Hematopoietic multipotent progenitor cell treated with erythropoietin and hydrocortisone succinate and interleukin-3 and kit ligand, for 15 days (in vitro differentiated cells): ENCODE results near the gene PLCB1.
"Not testable (repeated sequence)": the region's sequence is repeated elsewhere in the genome, so short reads cannot be mapped to it uniquely, and the experiment has no call there.

ENCODE experiments used
- DNase-seq: peaks from one replicate; pipeline ENCODE4 v3.0.0-alpha.2; 2015; ENCODE audit warnings: low spot score

PLCB1 gene

DNA sequence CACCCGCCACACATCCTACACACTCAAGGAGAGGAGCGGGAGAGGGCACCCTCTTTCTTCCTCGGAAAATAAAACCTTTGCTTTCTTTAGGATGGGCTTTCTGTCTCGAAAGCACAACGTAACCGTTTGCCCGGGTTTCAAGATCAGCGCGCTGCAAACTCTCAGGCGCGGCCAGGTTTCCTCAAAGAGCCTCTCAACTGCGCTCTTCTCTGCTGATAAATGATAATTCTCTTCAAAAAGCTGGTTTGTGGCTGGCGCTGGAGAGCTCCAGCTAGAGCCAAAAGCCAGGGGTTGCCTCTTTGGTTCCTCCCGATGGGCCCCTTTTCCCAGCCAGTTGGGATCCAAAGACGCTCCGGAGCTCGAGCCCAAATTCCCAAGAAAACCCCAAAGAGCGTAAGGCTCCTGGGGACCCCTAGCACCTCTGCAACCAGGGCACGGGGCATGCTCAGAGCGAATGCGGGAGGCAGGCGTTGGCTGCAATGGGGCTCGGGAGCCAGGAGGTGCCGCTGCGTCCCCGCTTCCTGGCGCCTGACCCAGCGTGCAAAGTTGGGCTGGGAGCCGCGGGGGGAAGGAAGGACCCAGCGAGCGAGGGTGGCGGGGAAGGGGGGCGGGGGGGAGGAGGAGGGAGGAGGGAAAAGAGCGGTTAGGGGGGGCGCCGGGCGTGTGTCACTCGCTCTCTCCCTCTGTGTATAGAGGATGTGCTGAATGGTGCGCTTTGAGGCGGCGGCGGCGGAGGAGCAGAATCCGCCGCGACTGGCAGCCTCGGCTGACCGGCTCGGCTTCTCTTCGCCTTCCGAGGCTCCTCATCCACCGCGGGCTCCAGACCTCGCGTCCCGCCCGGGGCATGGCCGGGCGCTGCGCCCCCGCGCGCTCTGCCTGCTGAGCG is at the start of gene PLCB1:
Gene PLCB1, plus strand, starts transcription at position 669 of the 886 bp plus-strand sequence. CDS start 386 bp downstream, outside the sequence.
- no peak for DNase-seq

DNA sequence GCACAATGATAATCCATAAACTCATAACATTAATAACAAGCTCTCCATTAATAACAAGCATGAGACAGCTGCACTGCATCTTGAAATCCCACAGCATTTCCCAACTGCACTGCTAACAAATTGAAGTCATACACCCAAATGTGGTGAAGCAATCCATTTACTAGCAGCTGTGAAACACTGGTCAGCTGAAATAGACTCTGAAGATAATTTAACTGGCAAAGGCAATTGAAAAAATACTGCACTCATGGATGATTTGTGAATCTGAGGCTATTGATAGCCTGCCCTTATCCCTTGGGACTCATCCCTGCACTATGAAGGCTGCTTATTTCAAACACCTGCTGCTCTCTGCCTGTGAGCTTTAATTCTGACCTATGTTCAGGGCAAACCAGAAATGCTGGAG is 49.1 kb upstream of the PLCB1 start:
- no peak for DNase-seq

DNA sequence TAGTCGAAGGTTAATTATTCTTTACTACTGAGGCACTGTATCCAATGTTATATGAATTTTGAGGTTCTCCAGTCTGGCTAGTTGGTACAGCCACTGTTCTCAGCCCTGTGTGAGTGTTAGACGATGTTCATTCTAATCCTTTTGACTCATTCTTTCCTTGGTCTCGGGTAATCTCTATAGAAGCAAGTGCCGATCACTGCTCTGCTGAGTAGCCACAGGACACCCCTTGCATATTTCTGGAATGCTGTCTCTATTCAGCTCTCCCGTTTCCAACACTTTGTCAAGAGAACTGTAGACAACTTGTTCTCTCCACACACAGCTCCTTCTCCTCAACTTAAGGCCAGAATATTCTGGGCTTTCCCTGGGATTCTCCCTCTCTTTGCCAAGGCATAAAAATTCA is 42.4 kb upstream of the PLCB1 start:
- DNase-seq: no peak

DNA sequence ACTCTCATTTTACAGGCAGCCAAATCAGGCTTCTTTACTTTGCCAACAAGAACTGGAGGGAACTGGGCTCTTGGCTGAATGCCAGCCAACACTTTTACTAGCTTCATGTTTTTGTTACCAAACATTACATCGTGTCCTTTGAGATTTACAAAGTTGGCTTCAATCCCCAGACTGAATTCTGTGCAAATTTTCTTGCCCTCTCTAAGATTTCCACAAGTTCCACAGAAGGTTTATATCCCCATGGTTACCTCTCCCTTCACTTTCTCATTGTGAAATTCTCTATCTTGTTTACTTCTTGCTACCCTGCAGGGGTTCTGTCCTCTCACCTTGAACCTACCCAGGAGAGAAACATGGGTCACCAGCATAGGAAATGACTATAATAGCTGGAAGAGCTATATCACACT is 37.6 kb upstream of the PLCB1 start:
- no peak for DNase-seq

DNA sequence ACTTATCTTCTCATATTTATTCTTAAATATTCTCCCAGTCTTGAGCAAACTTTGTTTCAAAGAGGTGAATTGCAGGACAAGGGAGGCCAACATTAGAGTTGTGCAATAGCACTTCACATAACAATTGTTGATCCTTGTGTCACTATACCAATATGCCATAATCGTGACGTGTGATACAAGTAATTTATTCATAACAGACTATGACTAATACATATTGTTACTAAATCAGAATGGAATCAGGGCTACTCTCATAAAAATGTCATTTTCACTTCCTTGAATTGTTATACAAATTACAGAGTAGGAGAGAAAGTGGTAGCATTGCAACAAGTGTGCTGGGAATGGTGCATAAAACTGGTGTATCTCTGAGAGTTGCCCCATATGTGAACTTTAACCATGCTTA is 37.2 kb upstream of the PLCB1 start:
- no peak for DNase-seq

DNA sequence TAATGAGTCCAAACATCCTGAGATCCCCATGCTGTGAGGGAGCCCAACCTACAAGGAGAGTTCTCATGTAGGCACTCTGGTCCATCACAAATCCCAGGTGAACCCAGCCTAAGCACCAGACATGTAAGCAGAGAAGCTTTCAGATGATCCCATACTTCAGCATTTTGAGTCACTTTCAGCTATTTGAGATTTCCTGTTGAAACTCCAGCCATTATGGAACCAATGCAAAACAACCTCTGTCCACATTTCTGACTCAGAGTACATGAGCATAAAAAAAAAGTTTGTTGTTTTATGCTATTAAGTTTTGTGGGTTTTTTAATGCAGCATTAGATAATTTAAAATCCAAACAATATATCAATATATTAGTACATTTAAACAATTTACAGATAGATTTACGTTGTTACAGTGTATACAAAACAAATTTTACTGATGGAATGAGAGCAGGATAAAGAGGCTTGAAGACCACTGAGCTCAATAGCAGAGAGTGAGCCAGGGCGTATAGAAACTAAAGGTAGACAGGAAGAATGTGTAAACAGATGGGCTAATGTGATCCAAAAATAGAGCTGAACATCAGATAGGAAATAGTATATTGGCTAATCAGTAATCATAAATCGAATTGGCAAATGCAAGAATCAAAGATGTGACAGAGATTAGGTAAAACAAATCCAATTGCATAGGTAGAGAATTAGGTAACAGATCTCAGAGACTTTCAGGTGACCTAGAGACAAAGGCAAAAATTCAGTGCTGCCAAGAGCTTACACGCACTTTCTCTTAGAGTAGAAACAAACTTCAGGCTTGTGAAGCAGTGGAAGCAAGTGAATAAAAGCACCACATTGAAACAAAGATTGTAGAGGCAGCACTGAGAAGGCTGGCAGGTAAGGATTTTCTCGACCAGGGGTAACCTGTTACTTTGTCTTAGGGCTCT is 36.2 kb upstream of the PLCB1 start:
- no peak for DNase-seq

DNA sequence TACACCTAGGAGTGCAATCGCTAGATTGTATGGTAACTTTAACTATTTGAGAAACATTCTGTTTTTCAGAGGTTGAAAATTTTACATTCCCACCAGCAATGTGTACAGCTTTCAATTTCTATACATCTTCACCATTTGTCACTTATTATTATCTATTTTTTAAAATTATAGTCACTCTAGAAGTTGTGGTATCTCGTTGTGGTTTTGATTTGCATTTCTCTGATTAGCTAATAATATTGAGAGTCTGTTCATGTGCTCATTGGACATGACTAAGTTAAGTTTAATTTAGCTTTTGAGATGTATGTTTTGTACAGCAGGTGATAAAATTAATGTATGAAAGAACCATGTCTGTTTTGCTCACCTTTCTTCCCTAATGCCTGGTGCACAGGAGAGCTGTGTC is 34.8 kb upstream of the PLCB1 start:
- DNase-seq: no peak

DNA sequence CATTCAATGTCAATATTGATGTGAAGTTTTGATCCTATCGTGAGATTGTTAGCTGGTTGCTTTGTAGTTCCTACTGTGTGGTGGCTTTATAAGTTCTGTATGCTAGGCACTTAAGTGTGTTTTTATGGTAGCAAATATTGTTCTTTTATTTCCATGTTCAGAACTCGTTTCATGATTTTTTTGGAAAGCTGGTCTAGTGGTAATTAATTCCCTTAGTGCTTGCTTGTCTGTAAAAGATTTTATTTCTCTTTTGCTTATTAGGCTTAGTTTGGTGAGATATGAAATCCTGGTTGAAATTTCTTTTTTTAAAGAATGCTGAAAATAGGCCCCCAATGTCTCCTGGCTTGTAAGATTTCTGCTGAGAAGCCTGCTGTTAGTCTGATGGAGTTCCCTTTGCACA is 27.8 kb upstream of the PLCB1 start:
- DNase-seq: no peak

DNA sequence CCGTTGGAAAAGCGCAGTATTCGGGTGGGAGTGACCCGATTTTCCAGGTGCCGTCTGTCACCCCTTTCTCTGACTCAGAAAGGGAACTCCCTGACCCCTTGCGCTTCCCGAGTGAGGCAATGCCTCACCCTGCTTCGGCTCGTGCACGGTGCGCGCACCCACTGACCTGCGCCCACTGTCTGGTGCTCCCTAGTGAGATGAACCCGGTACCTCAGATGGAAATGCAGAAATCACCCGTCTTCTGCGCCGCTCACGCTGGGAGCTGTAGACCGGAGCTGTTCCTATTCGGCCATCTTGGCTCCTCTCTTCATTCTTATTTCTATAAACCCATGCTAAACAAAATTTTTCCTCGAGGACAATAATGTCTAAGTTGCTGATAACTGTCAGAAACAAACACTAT is 17.5 kb upstream of the PLCB1 start:
- DNase-seq: not testable (repeated sequence)

DNA sequence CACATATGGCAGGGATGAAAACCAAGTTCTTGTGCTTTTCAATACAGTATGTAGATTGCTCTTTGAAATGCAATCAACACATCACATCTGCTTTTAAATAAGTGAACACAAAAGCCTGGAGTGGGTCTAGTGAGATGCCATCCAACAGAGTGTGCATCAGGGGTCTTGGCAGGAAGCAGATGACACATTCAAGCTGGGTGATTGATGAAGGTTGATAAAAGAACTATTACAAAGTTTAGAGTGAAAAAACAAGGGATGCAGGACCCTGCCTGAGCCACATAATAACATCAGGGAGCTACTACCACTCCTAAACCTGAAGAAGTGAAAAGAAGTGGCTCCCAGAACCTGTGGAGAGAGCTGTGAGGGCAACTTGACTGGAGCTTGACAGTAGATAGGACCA is 16.6 kb upstream of the PLCB1 start:
- no peak for DNase-seq

DNA sequence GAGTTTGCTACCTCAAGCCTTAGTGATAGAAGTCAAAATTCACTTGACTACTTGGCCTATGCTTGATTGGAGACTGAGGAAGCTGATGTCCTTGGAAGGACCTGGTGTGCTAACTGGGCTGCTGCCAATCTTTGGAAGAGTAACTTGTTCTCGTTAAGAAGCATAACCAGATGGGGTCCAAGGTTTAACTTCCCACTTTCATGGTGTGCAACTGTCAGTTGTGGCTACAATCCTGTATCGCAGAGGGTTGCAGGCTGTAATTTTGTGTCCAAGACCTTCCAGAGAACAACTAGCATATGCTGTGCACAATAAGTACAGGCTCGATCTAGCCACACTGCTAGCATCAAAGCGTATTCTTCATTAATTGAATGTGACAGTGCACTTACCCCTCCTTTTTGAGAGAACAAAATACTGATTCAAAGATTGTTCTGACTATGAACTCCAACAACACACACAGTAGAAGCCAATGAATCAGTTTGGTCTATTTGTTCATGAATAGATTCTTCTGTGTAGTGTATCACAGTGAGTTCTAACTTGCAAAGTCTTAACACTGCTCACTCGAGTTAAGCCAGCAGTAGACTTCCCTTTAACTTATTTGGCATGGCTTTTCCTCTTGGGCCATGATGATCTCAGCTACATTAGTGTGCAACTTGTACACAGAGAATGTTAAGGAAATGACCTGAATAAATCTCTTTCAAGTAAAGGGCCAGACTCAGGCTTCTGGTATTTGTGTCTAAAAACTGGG is 15.8 kb upstream of the PLCB1 start:
- DNase-seq: no peak

DNA sequence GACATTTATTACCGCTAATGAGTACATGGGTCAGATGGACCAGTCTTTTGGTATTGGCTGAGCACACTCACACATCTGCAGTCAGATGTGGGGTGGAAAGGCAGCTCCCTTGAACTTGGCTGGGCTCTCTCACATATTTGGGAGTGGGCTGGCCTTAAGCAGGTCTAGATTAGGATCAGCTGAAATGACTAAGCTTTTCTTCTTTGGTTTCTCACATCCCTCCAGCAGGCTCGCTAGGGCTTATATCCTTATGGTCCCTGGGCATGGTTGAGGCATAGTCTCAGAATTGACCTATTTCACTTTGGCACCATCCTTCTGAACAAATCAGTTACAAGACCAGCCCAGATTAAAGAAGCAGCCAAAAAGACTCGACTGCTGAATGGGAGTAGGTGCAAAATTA is 14.4 kb upstream of the PLCB1 start:
- DNase-seq: no peak

DNA sequence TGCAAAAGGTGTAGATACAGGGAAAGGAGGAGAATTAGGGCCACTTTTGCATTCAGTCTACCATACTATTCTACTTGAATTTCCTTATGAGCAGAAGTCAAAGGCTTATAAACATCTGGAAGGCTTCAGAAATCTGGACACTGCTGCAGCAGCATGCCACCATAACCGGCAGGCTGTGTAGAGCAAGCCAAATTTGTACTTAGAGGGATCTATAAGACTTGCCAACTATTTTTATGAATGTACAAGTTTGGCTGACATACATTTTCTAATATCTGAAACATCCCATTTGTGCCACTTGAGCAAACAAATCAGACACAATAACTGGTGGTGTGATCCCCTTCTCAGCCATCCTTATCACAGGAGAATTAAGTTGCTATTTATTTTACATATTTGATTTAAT is 14.0 kb upstream of the PLCB1 start:
- DNase-seq: no peak

DNA sequence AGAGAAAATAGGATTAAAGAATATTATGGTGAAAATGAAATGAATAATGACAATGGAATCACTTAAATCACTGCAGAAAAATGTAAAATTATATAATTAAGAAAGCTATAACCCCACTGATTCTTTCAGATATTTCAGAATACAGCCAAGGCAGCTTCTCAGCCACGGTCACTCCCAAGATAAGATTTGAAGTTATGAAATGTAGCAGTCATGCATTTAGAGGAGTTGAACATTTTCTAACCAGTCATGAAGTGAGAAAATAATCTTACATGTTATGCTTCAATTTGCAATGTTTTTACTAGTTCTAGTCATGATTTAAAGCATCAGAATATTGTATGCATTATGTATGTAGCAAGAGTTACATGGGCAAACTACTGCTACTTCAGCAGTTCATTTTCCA is 13.3 kb upstream of the PLCB1 start:
- DNase-seq: no peak

DNA sequence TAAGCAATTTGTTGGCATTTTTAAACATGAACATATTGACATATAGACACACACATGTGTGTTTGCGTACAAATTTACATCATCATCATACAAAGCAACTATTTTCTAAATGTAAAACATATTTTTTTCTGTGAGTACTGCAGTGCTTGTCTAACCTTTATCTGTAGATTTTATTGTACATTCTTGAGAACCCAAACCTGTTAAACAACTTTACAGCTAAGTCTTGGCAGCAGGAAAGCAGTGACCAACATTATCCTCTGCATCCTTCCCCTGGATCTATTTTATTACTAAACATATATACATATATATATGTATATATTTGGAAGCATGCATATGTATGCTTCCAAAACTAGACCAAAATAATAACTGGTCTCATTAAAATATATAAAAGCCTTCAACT is 10.4 kb upstream of the PLCB1 start:
- DNase-seq: no peak

DNA sequence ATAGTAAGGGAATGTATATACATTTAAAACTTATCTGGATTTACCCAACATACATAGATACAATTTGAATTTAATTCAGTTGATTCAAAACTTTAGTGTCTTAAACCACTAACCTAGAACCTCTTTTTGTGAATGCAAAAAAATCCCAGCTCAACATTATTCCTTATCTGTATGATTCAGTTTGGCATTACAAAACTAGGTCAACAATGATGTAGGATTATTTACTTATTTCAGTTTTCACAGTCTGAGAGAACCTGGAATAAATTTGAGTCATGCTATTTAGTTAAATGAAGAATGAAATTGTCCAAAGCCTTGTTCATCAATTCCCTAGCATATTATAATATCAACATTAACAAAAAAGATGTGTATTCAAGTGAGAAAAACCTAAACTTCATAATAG is 7.4 kb upstream of the PLCB1 start:
- no peak for DNase-seq

DNA sequence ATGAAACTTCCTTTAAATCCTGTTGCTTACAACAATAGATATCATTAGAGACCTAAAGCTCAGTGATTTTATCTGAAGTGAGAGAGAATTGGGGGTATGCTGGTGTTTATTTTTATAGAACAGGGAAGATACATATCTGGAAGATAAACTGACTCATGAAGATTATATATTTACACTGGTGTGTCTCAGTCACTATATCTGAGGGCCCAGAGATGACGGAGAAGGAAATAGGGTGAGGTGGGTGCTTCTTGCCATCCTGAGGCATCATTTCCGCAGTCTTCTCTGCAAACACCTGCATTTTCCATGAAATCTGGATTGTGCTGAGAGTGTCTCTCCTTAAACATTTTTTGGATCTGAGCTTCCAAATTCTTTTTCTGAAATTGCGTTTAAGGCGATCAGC is 5.9 kb upstream of the PLCB1 start:
- DNase-seq: no peak

DNA sequence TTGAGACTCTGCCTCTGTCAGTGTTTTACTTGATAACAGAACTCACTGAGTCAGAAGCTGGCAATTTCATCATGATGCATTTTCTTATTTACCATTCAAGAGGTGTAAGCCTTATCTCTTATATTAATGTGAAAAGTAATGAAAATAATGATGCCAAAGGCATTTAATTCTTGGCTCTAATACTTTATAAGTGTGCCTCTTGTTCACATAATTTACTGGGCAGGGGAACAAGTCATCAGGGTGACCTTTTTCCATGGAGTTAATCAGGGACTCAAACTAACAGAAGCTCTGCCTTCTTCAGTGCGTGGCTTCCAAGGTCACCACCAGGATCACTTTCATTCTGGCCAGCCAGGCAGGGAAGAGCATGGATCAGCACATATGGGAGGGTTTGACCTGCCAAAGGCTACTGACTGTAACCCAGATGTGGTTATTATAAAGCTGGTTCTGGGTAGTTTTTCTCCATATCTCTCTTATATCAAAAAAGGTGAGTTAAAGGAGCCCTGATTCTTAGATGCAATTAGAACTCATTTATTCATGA is 5.2 kb upstream of the PLCB1 start:
- DNase-seq: no peak

DNA sequence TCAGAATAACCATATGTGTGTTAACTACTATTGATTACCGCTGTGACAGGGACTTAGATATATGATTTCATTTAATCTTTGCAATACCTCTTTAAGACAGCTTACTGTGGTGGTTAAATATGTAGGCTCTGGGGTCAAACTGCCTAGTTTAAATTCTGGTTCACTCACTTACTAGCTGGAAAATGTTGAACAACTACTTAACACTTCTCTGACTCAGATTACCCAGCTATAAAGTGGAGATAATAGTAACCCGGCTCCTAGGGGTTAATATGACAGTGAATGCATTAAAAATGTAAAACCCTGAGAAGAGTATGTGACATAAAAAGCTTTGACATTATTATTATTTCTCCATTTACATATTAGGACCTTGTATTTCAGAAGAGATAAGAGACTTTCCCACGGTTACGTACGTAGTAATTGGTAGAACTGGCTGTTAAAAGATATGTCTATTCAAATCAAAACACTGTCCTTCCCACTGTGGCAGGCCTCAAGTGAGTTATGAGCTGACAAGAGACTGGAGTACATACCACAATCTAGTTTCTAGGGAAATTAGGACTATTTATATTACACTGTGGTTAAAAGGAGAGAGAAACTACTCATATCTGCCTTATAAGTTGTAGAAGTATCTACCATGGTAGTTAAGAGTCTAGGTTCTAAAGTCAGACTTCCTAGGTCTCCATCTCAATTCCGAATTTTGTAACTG is 4.4 kb upstream of the PLCB1 start:
- DNase-seq: no peak

DNA sequence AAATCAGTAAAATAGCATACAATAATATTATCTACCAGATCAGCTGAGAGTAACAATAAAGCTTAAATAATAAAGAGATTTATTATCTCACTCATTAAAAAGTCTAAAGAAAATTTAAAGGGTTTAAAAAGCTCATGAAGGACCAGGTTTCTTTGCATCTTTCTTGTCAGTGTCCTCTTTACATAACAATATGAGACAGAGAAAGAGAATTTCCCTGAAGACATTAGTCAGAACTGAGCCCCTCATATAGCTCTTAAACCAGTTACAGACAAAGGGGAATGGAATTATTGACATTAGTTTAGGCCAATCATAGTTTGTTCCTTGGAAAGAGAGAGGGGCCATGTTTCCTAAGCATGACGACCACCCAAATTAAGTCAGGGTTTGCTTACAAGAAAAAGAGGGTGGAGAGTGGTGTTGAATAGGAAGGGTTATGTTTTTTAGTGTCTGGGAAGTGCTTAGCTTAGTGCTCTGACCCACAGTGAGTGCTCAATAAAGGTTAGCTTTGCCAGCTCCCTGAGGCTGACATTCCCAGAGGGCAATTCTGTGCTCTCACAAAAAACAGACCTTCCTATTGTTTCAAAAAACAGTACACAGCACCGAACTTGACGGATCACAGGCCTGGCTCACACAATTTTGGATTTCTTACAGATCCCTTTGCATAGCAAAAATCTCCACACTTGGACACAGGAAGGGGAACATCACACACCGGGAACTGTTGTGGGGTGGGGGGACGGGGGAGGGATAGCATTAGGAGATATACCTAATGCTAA is 3.6 kb upstream of the PLCB1 start:
- no peak for DNase-seq
